ENCODE results near the gene REV3L.
"Not testable (repeated sequence)": the region's sequence is repeated elsewhere in the genome, so short reads cannot be mapped to it uniquely, and the experiment has no call there.

Gene REV3L

GRCh38 chr6:111337829-111338236 is 145.2 kb downstream of the REV3L start:
- intact Hi-C loops (cut with micrococcal nuclease): no loop called here
- no peak overlapping the region for H3K27ac Mint-ChIP-seq
- peaks cover 19% of the 10 kb centered on the region for H3K36me3 Mint-ChIP-seq (ENCODE audit: low read depth)
- no peaks in the 10 kb centered on the region for H3K27me3 Mint-ChIP-seq
- H3K4me3 Mint-ChIP-seq: no peak overlapping the region
- H3K4me1 Mint-ChIP-seq (ENCODE audit: low read depth): no peaks in the 10 kb centered on the region
- H3K9me3 Mint-ChIP-seq: no peaks in the 10 kb centered on the region

GRCh38 chr6:111329882-111330633 is 153.0 kb downstream of the REV3L start:
- peaks cover 28% of the 10 kb centered on the region for H3K36me3 Mint-ChIP-seq (ENCODE audit: low read depth)
- H3K4me1 Mint-ChIP-seq (ENCODE audit: low read depth): no peaks in the 10 kb centered on the region
- intact Hi-C loops (cut with micrococcal nuclease): no loop called here
- H3K27me3 Mint-ChIP-seq: no peaks in the 10 kb centered on the region
- no peak overlapping the region for H3K4me3 Mint-ChIP-seq
- no peak overlapping the region for H3K27ac Mint-ChIP-seq
- no peaks in the 10 kb centered on the region for H3K9me3 Mint-ChIP-seq

- Mint-ChIP-seq H3K27me3 (no peaks in the 10 kb centered on the region), H3K9me3 (no peaks in the 10 kb centered on the region), H3K4me1 (ENCODE audit: low read depth) (no peaks in the 10 kb centered on the region), H3K27ac (no peak overlapping the region), H3K4me3 (no peak overlapping the region), H3K36me3 (ENCODE audit: low read depth) (peaks cover 28% of the 10 kb centered on the region)
- intact Hi-C loops (cut with micrococcal nuclease): no loop called here
Observed at GRCh38 chr6:111326563-111326962, 156.5 kb downstream of the REV3L start.

- Mint-ChIP-seq H3K27me3 (no peaks in the 10 kb centered on the region), H3K4me1 (ENCODE audit: low read depth) (no peaks in the 10 kb centered on the region), H3K27ac (no peak overlapping the region), H3K9me3 (no peaks in the 10 kb centered on the region), H3K36me3 (ENCODE audit: low read depth) (peaks cover 30% of the 10 kb centered on the region), H3K4me3 (no peak overlapping the region)
- intact Hi-C loops (cut with micrococcal nuclease): no loop called here
Observed at GRCh38 chr6:111322145-111322544, 160.9 kb downstream of the REV3L start.

GRCh38 chr6:111307950-111308349 is 175.1 kb downstream of the REV3L start:
- intact Hi-C loops (cut with micrococcal nuclease); H3K4me1 Mint-ChIP-seq (ENCODE audit: low read depth); H3K4me3 Mint-ChIP-seq; H3K9me3 Mint-ChIP-seq; H3K27ac Mint-ChIP-seq; H3K27me3 Mint-ChIP-seq: not testable (repeated sequence)
- peaks cover 55% of the 10 kb centered on the region for H3K36me3 Mint-ChIP-seq (ENCODE audit: low read depth)

GRCh38 chr6:111307275-111307858 is 175.7 kb downstream of the REV3L start:
- H3K9me3 Mint-ChIP-seq: no peaks in the 10 kb centered on the region
- no peak overlapping the region for H3K27ac Mint-ChIP-seq
- no peak overlapping the region for H3K4me3 Mint-ChIP-seq
- H3K27me3 Mint-ChIP-seq: no peaks in the 10 kb centered on the region
- H3K36me3 Mint-ChIP-seq (ENCODE audit: low read depth): peaks cover 55% of the 10 kb centered on the region
- no peaks in the 10 kb centered on the region for H3K4me1 Mint-ChIP-seq (ENCODE audit: low read depth)
- intact Hi-C loops (cut with micrococcal nuclease): no loop called here

- H3K9me3 Mint-ChIP-seq: peaks cover 3% of the 10 kb centered on the region
- peaks cover 52% of the 10 kb centered on the region for H3K36me3 Mint-ChIP-seq (ENCODE audit: low read depth)
Observed at GRCh38 chr6:111306104-111306888, 176.7 kb downstream of the REV3L start.

GRCh38 chr6:111301946-111302345 is 181.1 kb downstream of the REV3L start:
- peaks cover 13% of the 10 kb centered on the region for H3K9me3 Mint-ChIP-seq
- no peak overlapping the region for H3K4me3 Mint-ChIP-seq
- intact Hi-C loops (cut with micrococcal nuclease): no loop called here
- no peaks in the 10 kb centered on the region for H3K27me3 Mint-ChIP-seq
- H3K27ac Mint-ChIP-seq: no peak overlapping the region
- no peaks in the 10 kb centered on the region for H3K4me1 Mint-ChIP-seq (ENCODE audit: low read depth)
- H3K36me3 Mint-ChIP-seq (ENCODE audit: low read depth): peaks cover 49% of the 10 kb centered on the region

More at GRCh38 chr6:111306104-111306888, 176.7 kb downstream of the REV3L start:
- intact Hi-C loops (cut with micrococcal nuclease): no loop called here
- H3K27me3 Mint-ChIP-seq: no peaks in the 10 kb centered on the region
- no peak overlapping the region for H3K4me3 Mint-ChIP-seq
- no peaks in the 10 kb centered on the region for H3K4me1 Mint-ChIP-seq (ENCODE audit: low read depth)
- H3K27ac Mint-ChIP-seq: no peak overlapping the region

GRCh38 chr6:111300938-111301800 is 181.8 kb downstream of the REV3L start:
- H3K27ac Mint-ChIP-seq; H3K4me3 Mint-ChIP-seq; H3K4me1 Mint-ChIP-seq (ENCODE audit: low read depth); H3K27me3 Mint-ChIP-seq; intact Hi-C loops (cut with micrococcal nuclease): not testable (repeated sequence)
- peaks cover 45% of the 10 kb centered on the region for H3K36me3 Mint-ChIP-seq (ENCODE audit: low read depth)
- H3K9me3 Mint-ChIP-seq: peaks cover 13% of the 10 kb centered on the region

GRCh38 chr6:111297776-111298175 is 185.2 kb downstream of the REV3L start:
- H3K36me3 Mint-ChIP-seq (ENCODE audit: low read depth): peaks cover 48% of the 10 kb centered on the region

GRCh38 chr6:111294374-111294967 is 188.5 kb downstream of the REV3L start:
- intact Hi-C loops (cut with micrococcal nuclease): no loop called here
- Mint-ChIP-seq H3K4me1 (ENCODE audit: low read depth) (peaks cover 11% of the 10 kb centered on the region), H3K9me3 (no peaks in the 10 kb centered on the region), H3K27ac (no peak overlapping the region), H3K4me3 (no peak overlapping the region), H3K36me3 (ENCODE audit: low read depth) (peaks cover 37% of the 10 kb centered on the region), H3K27me3 (no peaks in the 10 kb centered on the region)

More at GRCh38 chr6:111297776-111298175, 185.2 kb downstream of the REV3L start:
- no peaks in the 10 kb centered on the region for H3K4me1 Mint-ChIP-seq (ENCODE audit: low read depth)
- intact Hi-C loops (cut with micrococcal nuclease): no loop called here
- no peak overlapping the region for H3K4me3 Mint-ChIP-seq
- H3K9me3 Mint-ChIP-seq: peaks cover 13% of the 10 kb centered on the region
- no peaks in the 10 kb centered on the region for H3K27me3 Mint-ChIP-seq
- no peak overlapping the region for H3K27ac Mint-ChIP-seq

GRCh38 chr6:111291336-111292259 is 191.4 kb downstream of the REV3L start:
- intact Hi-C loops (cut with micrococcal nuclease): no loop called here
- no peak overlapping the region for H3K4me3 Mint-ChIP-seq
- H3K9me3 Mint-ChIP-seq: no peaks in the 10 kb centered on the region
- H3K27ac Mint-ChIP-seq: no peak overlapping the region
- peaks cover 36% of the 10 kb centered on the region for H3K36me3 Mint-ChIP-seq (ENCODE audit: low read depth)
- no peaks in the 10 kb centered on the region for H3K27me3 Mint-ChIP-seq
- H3K4me1 Mint-ChIP-seq (ENCODE audit: low read depth): peaks cover 11% of the 10 kb centered on the region
